Stomach (tissue), 9 donors: ENCODE data around the gene ZMIZ1. TPM values are rescaled to one million over a fixed set of nuclear protein-coding genes. Genes with fewer than 3 reads are reported as not detected.

Experiments
- DNase-seq, 2 donors: peaks; one replicate each; pipeline versions ENCODE4 v3.0.0 to v3.0.0-alpha.2; 2013 to 2019
- H3K27ac ChIP-seq, 5 donors: fragments of 200-600 bp in 4 of 5; sonication (generic) in 4 of 5; one replicate each; pipeline ENCODE4 v1.5.1; 2013 to 2019; ENCODE audit warnings: mild to moderate bottlenecking in 1 of 5, moderate library complexity in 1 of 5
- H3K27me3 ChIP-seq, 3 donors: fragments of 200-600 bp; sonication (generic); one replicate each; pipeline ENCODE4 v1.5.1; 2017 to 2019; ENCODE audit warnings: mixed run types in 1 of 3
- H3K36me3 ChIP-seq, 4 donors: fragments of 200-600 bp; sonication (generic); 1 replicate in 3 of 4; 2 replicates in 1 of 4; pipeline ENCODE4 v1.5.1; 2016 to 2019
- H3K4me1 ChIP-seq, 4 donors: fragments of 200-600 bp; sonication (generic); one replicate each; pipeline ENCODE4 v1.5.1; 2016 to 2019
- H3K4me3 ChIP-seq, 4 donors: fragments of 200-600 bp; sonication (generic) in 3 of 4; one replicate each; pipeline ENCODE4 v1.5.1; 2016 to 2019; ENCODE audit warnings: mild to moderate bottlenecking in 1 of 4
- H3K9me3 ChIP-seq, 4 donors: fragments of 200-600 bp; sonication (generic); one replicate each; pipeline ENCODE4 v1.5.1; 2016 to 2019
- CTCF ChIP-seq, 7 experiments: fragments of 450-650 bp in 4 of 7; fragments of 200-600 bp in 3 of 7; sonication (generic) in 3 of 7; IDR thresholded peaks; one replicate each; pipeline ENCODE4 v1.5.1; 2016 to 2019; ENCODE audit warnings: antibody characterized with exemption in 7 of 7, control low read depth in 2 of 7, mild to moderate bottlenecking in 1 of 7
- EP300 ChIP-seq: sonication (generic); formaldehyde crosslinking; IDR thresholded peaks from one replicate; pipeline ENCODE4 v1.6.1; 2017; ENCODE audit warnings: antibody characterized with exemption
- POLR2A ChIP-seq, 4 donors: fragments of 450-650 bp; IDR thresholded peaks; one replicate each; pipeline ENCODE4 v1.6.1; 2016; ENCODE audit warnings: antibody characterized with exemption in 4 of 4, control low read depth in 2 of 4, mild to moderate bottlenecking in 1 of 4, moderate library complexity in 1 of 4
- POLR2AphosphoS5 ChIP-seq, 3 donors: sonication (generic); formaldehyde crosslinking; IDR thresholded peaks; one replicate each; pipeline ENCODE4 v1.6.1; 2016; ENCODE audit warnings: antibody characterized with exemption in 3 of 3
- WGBS, 5 donors: extraction: QIAGEN DNeasy Blood & Tissue Kit in 3 of 5; methylation state at CpG; one replicate each; pipeline versions ENCODE4 v1.1.5 to v1.1.7; 2013 to 2018; 5-methylcytosine and 5-hydroxymethylcytosine counted together
- intact Hi-C: fragments of 100-400 bp; cut with DNase I; formaldehyde crosslinking; loops from one replicate; pipeline ENCODE4 v1.15.1; 2023; ENCODE audit warnings: low total_unique reads
- polyA plus RNA-seq, 3 donors: library from polyadenylated mRNA; stranded (reverse); fragments of 200-250 nt; gene quantifications; one replicate each; pipeline ENCODE4 v1.2.3, GENCODE V29; 2013
- total RNA-seq, 5 donors: library from RNA; depleted of rRNA; stranded (reverse); fragments of >200 nt; gene quantifications; one replicate each; pipeline versions ENCODE4 v1.1.0 to v1.2.3, GENCODE V29; 2014 to 2016
- donor health status: healthy with polysubstance abuse.
- donor health status: Bipolar disorder and iron deficiency.
- donor health status: healthy.

ZMIZ1 gene
- total and polyA plus RNA-seq, 8 donors: 17.7 to 103 (median 26.3) TPM

DNA sequence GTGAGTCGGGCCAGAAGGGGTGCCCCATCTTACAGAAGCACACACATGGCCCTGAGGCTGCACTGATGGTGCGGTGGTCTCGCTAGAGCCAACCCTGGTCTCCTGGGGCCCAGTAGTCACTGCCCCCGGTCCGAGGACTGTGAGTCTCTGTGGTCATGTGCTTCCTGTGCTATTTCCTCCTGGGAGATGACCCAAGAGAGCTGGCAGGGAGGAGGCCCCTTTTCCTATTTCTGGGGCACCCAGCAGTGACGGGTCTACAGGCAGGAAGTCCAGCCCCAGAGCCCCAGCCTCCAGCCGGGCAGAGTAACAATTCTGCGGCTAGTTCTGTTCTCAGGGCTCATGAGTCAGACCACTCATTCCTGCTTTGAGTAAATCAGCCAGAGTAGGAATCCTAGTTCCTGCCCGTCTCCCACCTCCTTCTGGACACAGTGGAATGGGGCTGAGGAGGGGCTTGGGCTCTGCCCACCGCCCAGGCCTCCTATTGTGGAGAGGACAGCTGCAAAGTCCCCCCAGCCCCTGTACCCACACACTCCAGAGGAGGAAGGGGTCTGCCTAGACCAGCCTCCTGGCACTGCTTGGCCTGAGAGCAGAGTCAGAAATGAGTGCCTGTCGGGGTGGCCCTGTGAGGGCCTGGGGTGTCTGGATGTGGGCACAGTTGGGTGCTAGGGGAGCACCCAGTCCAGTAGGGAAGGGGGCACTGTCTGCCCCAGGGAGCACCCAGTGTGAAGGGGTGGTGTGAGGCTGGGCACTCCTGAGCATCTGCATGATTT is 198.0 kb downstream of the ZMIZ1 start:
- Histone ChIP-seq H3K27me3 (no peaks in the 10 kb centered on the region), H3K4me3 (no peak overlapping the region), H3K27ac (peak overlapping the region; percentile 31 to 89 (median 78)), H3K9me3 (no peaks in the 10 kb centered on the region), H3K36me3 (peaks cover 4 to 69% (median 21%) of the 10 kb centered on the region in 4 donors), H3K4me1 (peaks cover 74 to 100% (median 91%) of the 10 kb centered on the region in 4 donors)
- peak; percentile 47 to 67 for DNase-seq
- WGBS, 5 donors: 59 to 68% (median 65%) methylated on average over 9 to 11 of the region's 11 CpGs
- TF ChIP-seq POLR2AphosphoS5 (IDR thresholded peaks at IDR 0.05) (peak in 1 of 3 donors; percentile 35), CTCF (IDR thresholded peaks at IDR 0.05) (no peak)
- intact Hi-C loops: no loop called here

- Histone ChIP-seq H3K27ac (peak overlapping the region in 4 of 5 donors; percentile 76 to 89 (median 83)), H3K36me3 (peaks cover 4 to 64% (median 21%) of the 10 kb centered on the region in 4 donors), H3K4me1 (peaks cover 71 to 100% (median 91%) of the 10 kb centered on the region in 4 donors), H3K27me3 (no peaks in the 10 kb centered on the region), H3K4me3 (no peak overlapping the region), H3K9me3 (no peaks in the 10 kb centered on the region)
- 66 to 80% (median 73%) methylated on average over 3 of the region's 3 CpGs for WGBS, 5 donors
- DNase-seq: no peak
- intact Hi-C loops: no loop called here
- TF ChIP-seq POLR2A (IDR thresholded peaks at IDR 0.05) (no peak), CTCF (IDR thresholded peaks at IDR 0.05) (no peak), POLR2AphosphoS5 (IDR thresholded peaks at IDR 0.05) (no peak), EP300 (no peak)
These were observed 198.7 kb downstream of the ZMIZ1 start for GRCh38 chr10:79267499-79267898.

GRCh38 chr10:79268161-79268601 is 199.4 kb downstream of the ZMIZ1 start:
- Histone ChIP-seq H3K9me3 (no peaks in the 10 kb centered on the region), H3K27me3 (no peaks in the 10 kb centered on the region), H3K4me1 (peaks cover 75 to 100% (median 93%) of the 10 kb centered on the region in 4 donors), H3K4me3 (no peak overlapping the region), H3K36me3 (peaks cover 4 to 58% (median 14%) of the 10 kb centered on the region in 4 donors), H3K27ac (peak overlapping the region; percentile 2 to 89 (median 78))
- 63 to 86% (median 80%) methylated on average over 10 to 12 of the region's 12 CpGs for WGBS, 5 donors
- intact Hi-C loops: no loop called here
- DNase-seq: no peak
- TF ChIP-seq CTCF (IDR thresholded peaks at IDR 0.05) (no peak), EP300 (no peak), POLR2A (IDR thresholded peaks at IDR 0.05) (no peak), POLR2AphosphoS5 (IDR thresholded peaks at IDR 0.05) (no peak)

- Histone ChIP-seq H3K27me3 (no peaks in the 10 kb centered on the region), H3K4me3 (no peak overlapping the region), H3K9me3 (no peaks in the 10 kb centered on the region), H3K4me1 (peaks cover 80 to 100% (median 93%) of the 10 kb centered on the region in 4 donors), H3K27ac (peak overlapping the region in 2 of 5 donors; percentile 88 to 89), H3K36me3 (peaks cover 4 to 54% (median 14%) of the 10 kb centered on the region in 4 donors)
- TF ChIP-seq POLR2A (IDR thresholded peaks at IDR 0.05): no peak
- TF ChIP-seq CTCF (IDR thresholded peaks at IDR 0.05): no peak
- no peak for TF ChIP-seq POLR2AphosphoS5 (IDR thresholded peaks at IDR 0.05)
- no peak for TF ChIP-seq EP300
- no peak for DNase-seq
- WGBS, 5 donors: 62 to 81% (median 69%) methylated on average over 7 of the region's 7 CpGs
- intact Hi-C loops: no loop called here
These were observed 200.0 kb downstream of the ZMIZ1 start for GRCh38 chr10:79268742-79269141.
